HEK293T (cell line): ENCODE measurements around the gene FLNB.

Experiments used
- CTCF ChIA-PET: fragments of 350-600 bp; formaldehyde crosslinking; extraction: SDS; loops from one replicate; lab custom pipeline; 2021; ENCODE audit warnings: antibody characterized with exemption, inconsistent platforms; lab: Yijun Ruan, JAX
- POLR2A ChIA-PET: fragments of 350-600 bp; formaldehyde crosslinking; extraction: SDS; loops from one replicate; lab custom pipeline; 2020; ENCODE audit warnings: antibody characterized with exemption, inconsistent platforms; lab: Yijun Ruan, JAX
- DNase-seq: peaks from one replicate; pipeline ENCODE4 v3.0.0; 2012; ENCODE audit warnings: mixed read lengths; ENCODE audit errors: extremely low spot score
- ARNT ChIP-seq: fragments of 450-650 bp; IDR thresholded peaks from 2 replicates; pipeline ENCODE4 v1.6.1; 2017; ENCODE audit warnings: mild to moderate bottlenecking
- BHLHE40 ChIP-seq: fragments of 450-650 bp; IDR thresholded peaks from 2 replicates; pipeline ENCODE4 v1.6.1; 2016; ENCODE audit warnings: mild to moderate bottlenecking, moderate library complexity, borderline replicate concordance
- CTBP1 ChIP-seq: fragments of 450-650 bp; IDR thresholded peaks from 2 replicates; pipeline ENCODE4 v1.6.1; 2016; ENCODE audit warnings: borderline replicate concordance
- ELF4 ChIP-seq: fragments of 450-650 bp; IDR thresholded peaks from 2 replicates; pipeline ENCODE4 v1.6.1; 2017; ENCODE audit warnings: antibody characterized with exemption
- FOXA1 ChIP-seq: fragments of 450-650 bp; IDR thresholded peaks from 2 replicates; pipeline ENCODE4 v1.6.1; 2016; ENCODE audit warnings: mild to moderate bottlenecking
- FOXK2 ChIP-seq: fragments of 450-650 bp; IDR thresholded peaks from 2 replicates; pipeline ENCODE4 v1.6.1; 2016; ENCODE audit warnings: mild to moderate bottlenecking
- FOXM1 ChIP-seq: fragments of 450-650 bp; IDR thresholded peaks from 2 replicates; pipeline ENCODE4 v1.6.1; 2017; ENCODE audit warnings: mild to moderate bottlenecking, borderline replicate concordance
- HDGF ChIP-seq: fragments of 450-650 bp; IDR thresholded peaks from 2 replicates; pipeline ENCODE4 v1.6.1; 2017; ENCODE audit warnings: antibody characterized with exemption, borderline replicate concordance
- L3MBTL2 ChIP-seq: fragments of 450-650 bp; conservative IDR thresholded peaks from 2 replicates; pipeline ENCODE4 v1.6.1; 2016; ENCODE audit warnings: mild to moderate bottlenecking
- LEF1 ChIP-seq: fragments of 450-650 bp; IDR thresholded peaks from 2 replicates; pipeline ENCODE4 v1.6.1; 2017; ENCODE audit warnings: mild to moderate bottlenecking, borderline replicate concordance
- NFRKB ChIP-seq: fragments of 450-650 bp; IDR thresholded peaks from 2 replicates; pipeline ENCODE4 v1.6.1; 2016; ENCODE audit warnings: mild to moderate bottlenecking, moderate library complexity
- SP1 ChIP-seq: fragments of 450-650 bp; IDR thresholded peaks from 2 replicates; pipeline ENCODE4 v1.6.1; 2017
- SUZ12 ChIP-seq: fragments of 450-650 bp; IDR thresholded peaks from 2 replicates; pipeline ENCODE4 v1.6.1; 2016; ENCODE audit warnings: mild to moderate bottlenecking
- TARDBP ChIP-seq: fragments of 450-650 bp; IDR thresholded peaks from 2 replicates; pipeline ENCODE4 v1.6.1; 2016
- ZNF384 ChIP-seq: fragments of 450-650 bp; IDR thresholded peaks from 2 replicates; pipeline ENCODE4 v1.6.1; 2016
- TF ChIP-seq, protein P1 (sequence below): fragments of 450-650 bp; IDR thresholded peaks from 2 replicates; pipeline ENCODE4 v1.6.1; 2016

Gene FLNB

GRCh38 chr3:58191361-58191991 is 183.3 kb downstream of the FLNB start:
- no peak for TF ChIP-seq L3MBTL2
- TF ChIP-seq LEF1: no peak
- DNase-seq: no peak
- ChIA-PET POLR2A (no interaction called here), CTCF (no interaction called here)

- TF ChIP-seq FOXK2 (no peak), LEF1 (no peak), ARNT (no peak), ELF4 (no peak), ZNF384 (no peak), CTBP1 (no peak), FOXA1 (no peak), TARDBP (no peak), HDGF (no peak), SP1 (no peak), SUZ12 (no peak), NFRKB (no peak), L3MBTL2 (no peak), FOXM1 (no peak), BHLHE40 (no peak)
- TF ChIP-seq, protein P1, sequence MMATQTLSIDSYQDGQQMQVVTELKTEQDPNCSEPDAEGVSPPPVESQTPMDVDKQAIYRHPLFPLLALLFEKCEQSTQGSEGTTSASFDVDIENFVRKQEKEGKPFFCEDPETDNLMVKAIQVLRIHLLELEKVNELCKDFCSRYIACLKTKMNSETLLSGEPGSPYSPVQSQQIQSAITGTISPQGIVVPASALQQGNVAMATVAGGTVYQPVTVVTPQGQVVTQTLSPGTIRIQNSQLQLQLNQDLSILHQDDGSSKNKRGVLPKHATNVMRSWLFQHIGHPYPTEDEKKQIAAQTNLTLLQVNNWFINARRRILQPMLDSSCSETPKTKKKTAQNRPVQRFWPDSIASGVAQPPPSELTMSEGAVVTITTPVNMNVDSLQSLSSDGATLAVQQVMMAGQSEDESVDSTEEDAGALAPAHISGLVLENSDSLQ: no peak
- ChIA-PET CTCF (no interaction called here), POLR2A (no interaction called here)
- no peak for DNase-seq
Measured at GRCh38 chr3:58192069-58192468, 183.8 kb downstream of the FLNB start.

DNA sequence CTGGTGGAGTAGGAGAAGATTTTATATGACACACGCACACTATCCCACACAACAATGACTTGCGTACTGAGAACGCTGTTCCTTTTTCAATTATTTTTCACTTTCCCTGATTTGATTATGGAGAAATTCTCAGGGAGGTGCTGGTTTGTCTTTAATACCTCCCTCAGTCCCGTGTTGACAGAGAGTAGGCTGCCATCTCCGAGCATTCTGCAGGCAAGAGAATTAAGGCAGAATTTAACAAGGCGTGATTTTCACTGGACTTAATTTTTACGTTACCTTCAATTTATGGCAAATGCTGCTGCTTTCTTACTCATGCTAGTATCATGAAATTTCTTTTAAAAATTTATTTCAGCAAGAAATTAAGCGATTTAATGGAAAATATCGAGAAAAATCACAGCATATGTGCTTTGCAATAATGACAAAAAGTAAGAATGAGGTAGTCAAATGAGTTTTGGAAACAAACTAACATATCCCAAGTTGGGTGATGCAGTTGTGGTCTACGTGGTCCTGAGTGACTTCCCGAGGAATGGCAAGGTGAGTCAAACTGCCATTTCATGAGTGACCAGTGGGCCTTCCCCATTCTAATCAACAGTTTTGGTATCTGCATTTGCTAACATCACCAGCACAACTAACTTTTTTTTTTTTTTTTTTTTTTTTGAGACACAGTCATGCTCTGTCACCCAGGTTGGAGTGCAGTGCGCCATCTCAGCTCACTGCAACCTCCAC is 185.6 kb downstream of the FLNB start:
- TF ChIP-seq SP1: no peak
- no peak for TF ChIP-seq ELF4
- no peak for TF ChIP-seq TARDBP
- no peak for TF ChIP-seq FOXA1
- TF ChIP-seq FOXM1: no peak
- TF ChIP-seq FOXK2: no peak
- TF ChIP-seq ARNT: no peak
- TF ChIP-seq HDGF: no peak
- TF ChIP-seq, protein P1: no peak
- TF ChIP-seq L3MBTL2: no peak
- TF ChIP-seq LEF1: no peak
- no peak for TF ChIP-seq BHLHE40
- ChIA-PET CTCF (no interaction called here), POLR2A (no interaction called here)
- no peak for DNase-seq

DNA sequence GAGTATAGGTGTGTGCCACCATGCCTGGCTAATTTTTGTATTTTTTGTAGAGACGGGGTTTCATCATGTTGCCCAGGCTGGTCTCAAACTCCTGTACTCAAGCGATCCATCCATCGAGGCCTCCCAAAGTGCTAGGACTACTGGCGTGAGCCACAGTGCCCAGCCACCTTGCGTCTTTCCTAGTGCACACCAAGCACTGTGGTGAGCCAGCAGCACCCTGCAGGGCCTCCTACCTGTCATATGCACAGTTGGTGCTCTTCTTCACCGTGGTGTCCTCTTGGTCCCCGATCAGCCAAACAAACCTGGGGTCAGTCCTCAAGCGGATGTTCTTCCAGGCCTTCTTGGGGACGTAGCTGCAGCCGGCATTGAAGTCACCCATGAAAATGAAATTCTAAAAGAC is 189.4 kb downstream of the FLNB start:
- TF ChIP-seq HDGF (no peak), SUZ12 (no peak), NFRKB (no peak), LEF1 (no peak)
- POLR2A ChIA-PET: no interaction called here
- no peak for DNase-seq
- CTCF ChIA-PET: no interaction called here

DNA sequence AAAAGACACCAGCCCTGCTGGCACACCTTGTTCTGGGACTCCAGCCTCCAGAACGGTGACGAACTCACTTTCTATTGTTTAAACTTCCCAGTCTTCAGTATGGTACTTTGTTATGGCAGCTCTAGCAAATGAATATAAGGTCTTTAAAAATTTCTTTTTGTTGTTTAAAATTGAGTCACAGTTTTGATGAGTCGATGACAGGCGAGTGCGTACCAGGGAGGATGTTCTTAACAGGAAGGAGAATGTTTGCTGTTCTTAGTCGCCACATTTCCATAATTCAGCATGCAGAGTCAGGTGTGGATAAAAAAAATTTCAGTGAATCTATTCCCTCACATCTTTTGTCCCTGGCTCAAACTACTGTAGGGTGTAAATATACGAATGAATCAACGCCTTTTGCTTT is 190.1 kb downstream of the FLNB start:
- no peak for TF ChIP-seq FOXM1
- no peak for TF ChIP-seq SP1
- TF ChIP-seq ELF4: no peak
- no peak for TF ChIP-seq HDGF
- no peak for TF ChIP-seq LEF1
- TF ChIP-seq ARNT: no peak
- no peak for TF ChIP-seq NFRKB
- no peak for TF ChIP-seq FOXA1
- POLR2A ChIA-PET: no interaction called here
- DNase-seq: no peak
- CTCF ChIA-PET: no interaction called here

DNA sequence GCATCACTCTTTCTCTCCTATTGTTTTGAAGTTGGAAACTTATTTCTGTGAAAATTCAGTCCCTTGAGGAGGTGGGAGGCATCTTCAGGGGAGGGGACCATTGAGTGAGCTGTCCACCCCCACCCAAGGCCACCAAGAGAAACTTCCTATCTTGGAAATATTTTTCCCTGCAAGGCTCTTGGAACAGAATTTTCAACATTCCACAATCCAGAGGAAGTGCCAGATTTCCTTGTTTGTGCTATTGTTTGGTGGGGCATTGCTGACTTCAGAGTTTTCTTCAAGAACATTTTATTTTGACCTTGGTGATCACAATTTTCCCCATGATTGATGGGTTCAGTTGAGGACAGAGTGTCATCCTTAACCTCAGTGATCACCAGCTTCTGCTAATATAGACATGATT is 190.6 kb downstream of the FLNB start:
- TF ChIP-seq NFRKB: no peak
- TF ChIP-seq, protein P1: no peak
- TF ChIP-seq SP1: no peak
- no peak for TF ChIP-seq ELF4
- no peak for TF ChIP-seq HDGF
- DNase-seq: no peak
- POLR2A ChIA-PET: no interaction called here
- CTCF ChIA-PET: interaction anchor here (0.6 kb wide), 1 partner anchor 97 kb away, joined by 3 read pairs; no protein-coding TSS in a partner anchor
